HepG2 (cell line): ENCODE results near the gene USP2. TPM values are rescaled to one million over a fixed set of nuclear protein-coding genes. Genes with fewer than 3 reads are reported as not detected.

Source experiments
- ARID5B ChIP-seq: IDR thresholded peaks from 2 replicates; pipeline ENCODE4 v1.4.0; 2020; ENCODE audit warnings: mild to moderate bottlenecking, missing genetic modification reagents
- BCL6 ChIP-seq: IDR thresholded peaks from 2 replicates; pipeline ENCODE4 v1.6.1; 2016; ENCODE audit warnings: missing genetic modification reagents, missing compliant biosample characterization
- DNMT1 ChIP-seq: sonication (generic); formaldehyde crosslinking; IDR thresholded peaks from 2 replicates; pipeline ENCODE4 v1.5.1; 2020; ENCODE audit warnings: mild to moderate bottlenecking, missing genetic modification reagents
- GMEB2 ChIP-seq: IDR thresholded peaks from 2 replicates; pipeline ENCODE4 v1.6.1; 2016; ENCODE audit warnings: missing biosample characterization, missing genetic modification reagents, low read depth
- HNF1A ChIP-seq, 2 experiments: sonication (generic) in 1 of 2; formaldehyde crosslinking in 1 of 2; IDR thresholded peaks; 2 replicates each; pipeline versions ENCODE4 v1.4.0 to v1.6.1; 2016 to 2020; ENCODE audit warnings: borderline replicate concordance in 1 of 2, low read depth in 1 of 2, mild to moderate bottlenecking in 1 of 2, missing genetic modification reagents in 1 of 2
- LBX2 ChIP-seq: sonication (generic); formaldehyde crosslinking; IDR thresholded peaks from 2 replicates; pipeline ENCODE4 v1.5.0; 2020; ENCODE audit warnings: missing genetic modification reagents, mild to moderate bottlenecking, borderline replicate concordance
- MTF2 ChIP-seq: sonication (generic); formaldehyde crosslinking; IDR thresholded peaks from 2 replicates; pipeline ENCODE4 v1.5.0; 2020; ENCODE audit warnings: missing genetic modification reagents, borderline replicate concordance
- PHB2 ChIP-seq: fragments of 450-650 bp; IDR thresholded peaks from 2 replicates; pipeline ENCODE4 v1.6.1; 2018; ENCODE audit not compliant: partially characterized antibody
- TAF1 ChIP-seq: sonication (generic); formaldehyde crosslinking; IDR thresholded peaks from 2 replicates; pipeline ENCODE4 v1.4.0; 2020; ENCODE audit warnings: missing genetic modification reagents
- ZMYM4 ChIP-seq: sonication (generic); formaldehyde crosslinking; IDR thresholded peaks from 2 replicates; pipeline ENCODE4 v1.8.1; 2023; ENCODE audit warnings: mild to moderate bottlenecking, missing genetic modification reagents
- ZNF782 ChIP-seq: sonication (generic); formaldehyde crosslinking; IDR thresholded peaks from 2 replicates; pipeline ENCODE4 v1.4.0; 2020; ENCODE audit warnings: missing genetic modification reagents, mild to moderate bottlenecking, borderline replicate concordance
- polyA plus RNA-seq, 8 experiments: library from polyadenylated mRNA; depleted of rRNA in 3 of 8; stranded (reverse) in 7 of 8; unstranded in 1 of 8; fragments of >200 nt; fragmentation: Illumina TruSeq in 4 of 8; extraction: Trizol in 4 of 8; gene quantifications; 2 replicates each; pipeline versions ENCODE4 v1.2.1 to v1.2.3, GENCODE V29; 2011 to 2016; ENCODE audit warnings: low read depth in 4 of 8, missing spikeins in 1 of 8, mixed read lengths in 1 of 8; ENCODE audit not compliant: insufficient read depth in 1 of 8
- total RNA-seq, 5 experiments: library from RNA; depleted of rRNA; stranded (reverse); fragments of >200 nt; fragmentation: Illumina TruSeq; extraction: Trizol; gene quantifications; 2 replicates each; pipeline ENCODE4 v1.2.3, GENCODE V29; 2016; ENCODE audit warnings: low read depth in 1 of 5
- TF ChIP-seq, protein P1 (sequence below): sonication (generic); formaldehyde crosslinking; IDR thresholded peaks from 2 replicates; pipeline ENCODE4 v1.8.1; 2022; ENCODE audit warnings: low read depth, mild to moderate bottlenecking, missing genetic modification reagents
- TF ChIP-seq, protein P2 (sequence below): sonication (generic); formaldehyde crosslinking; IDR thresholded peaks from 2 replicates; pipeline ENCODE4 v1.4.0; 2020; ENCODE audit warnings: missing genetic modification reagents, mild to moderate bottlenecking, borderline replicate concordance

The USP2 gene
- total and polyA plus RNA-seq, 2 of the 13 experiments (the other 11 are each of a cell fraction or from before 2014, with no cell fraction given) = 2.5 to 6.0 TPM

DNA sequence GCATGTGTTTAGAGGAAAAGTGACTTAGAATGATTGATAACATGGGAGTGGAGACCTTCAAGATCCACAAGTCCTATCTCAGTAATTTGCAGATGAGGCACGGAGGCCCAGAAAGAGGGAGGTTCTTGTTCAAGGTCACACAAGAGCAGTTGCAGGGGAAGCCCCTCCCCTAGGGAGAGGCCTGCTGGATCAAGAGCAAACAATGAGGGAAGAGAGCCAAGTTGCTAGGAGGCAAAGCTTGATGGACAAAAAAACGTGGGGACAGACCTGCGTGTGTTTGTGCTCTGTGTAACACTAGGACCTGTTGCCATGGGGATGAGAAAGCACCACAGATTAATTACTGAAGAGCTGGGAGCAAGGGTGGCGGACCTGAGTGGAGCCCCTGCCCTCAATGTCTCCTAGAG, 28.6 kb downstream of the USP2 start (continued):
- TF ChIP-seq, protein P1, sequence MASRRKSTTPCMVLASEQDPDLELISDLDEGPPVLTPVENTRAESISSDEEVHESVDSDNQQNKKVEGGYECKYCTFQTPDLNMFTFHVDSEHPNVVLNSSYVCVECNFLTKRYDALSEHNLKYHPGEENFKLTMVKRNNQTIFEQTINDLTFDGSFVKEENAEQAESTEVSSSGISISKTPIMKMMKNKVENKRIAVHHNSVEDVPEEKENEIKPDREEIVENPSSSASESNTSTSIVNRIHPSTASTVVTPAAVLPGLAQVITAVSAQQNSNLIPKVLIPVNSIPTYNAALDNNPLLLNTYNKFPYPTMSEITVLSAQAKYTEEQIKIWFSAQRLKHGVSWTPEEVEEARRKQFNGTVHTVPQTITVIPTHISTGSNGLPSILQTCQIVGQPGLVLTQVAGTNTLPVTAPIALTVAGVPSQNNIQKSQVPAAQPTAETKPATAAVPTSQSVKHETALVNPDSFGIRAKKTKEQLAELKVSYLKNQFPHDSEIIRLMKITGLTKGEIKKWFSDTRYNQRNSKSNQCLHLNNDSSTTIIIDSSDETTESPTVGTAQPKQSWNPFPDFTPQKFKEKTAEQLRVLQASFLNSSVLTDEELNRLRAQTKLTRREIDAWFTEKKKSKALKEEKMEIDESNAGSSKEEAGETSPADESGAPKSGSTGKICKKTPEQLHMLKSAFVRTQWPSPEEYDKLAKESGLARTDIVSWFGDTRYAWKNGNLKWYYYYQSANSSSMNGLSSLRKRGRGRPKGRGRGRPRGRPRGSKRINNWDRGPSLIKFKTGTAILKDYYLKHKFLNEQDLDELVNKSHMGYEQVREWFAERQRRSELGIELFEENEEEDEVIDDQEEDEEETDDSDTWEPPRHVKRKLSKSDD (CRISPR knock-in tag) = no peak
- TF ChIP-seq MTF2 (no peak), GMEB2 (no peak), ZMYM4 (peak; percentile 47; the same call in 1 of the 2 replicates), BCL6 (CRISPR knock-in tag) (peak; percentile 53), TAF1 (no peak), PHB2 (no peak), ZNF782 (CRISPR knock-in tag) (no peak), ARID5B (CRISPR knock-in tag) (peak; percentile 74), DNMT1 (CRISPR knock-in tag) (no peak), LBX2 (CRISPR knock-in tag) (no peak), HNF1A (IDR thresholded peaks at IDR 0.05; ENCODE audit: low read depth) (no peak), HNF1A (CRISPR knock-in tag; IDR thresholded peaks at IDR 0.05; ENCODE audit: borderline replicate concordance) (0 out of 2 replicates have a peak, but pooled peaks have one; percentile 21)
- TF ChIP-seq, protein P2, sequence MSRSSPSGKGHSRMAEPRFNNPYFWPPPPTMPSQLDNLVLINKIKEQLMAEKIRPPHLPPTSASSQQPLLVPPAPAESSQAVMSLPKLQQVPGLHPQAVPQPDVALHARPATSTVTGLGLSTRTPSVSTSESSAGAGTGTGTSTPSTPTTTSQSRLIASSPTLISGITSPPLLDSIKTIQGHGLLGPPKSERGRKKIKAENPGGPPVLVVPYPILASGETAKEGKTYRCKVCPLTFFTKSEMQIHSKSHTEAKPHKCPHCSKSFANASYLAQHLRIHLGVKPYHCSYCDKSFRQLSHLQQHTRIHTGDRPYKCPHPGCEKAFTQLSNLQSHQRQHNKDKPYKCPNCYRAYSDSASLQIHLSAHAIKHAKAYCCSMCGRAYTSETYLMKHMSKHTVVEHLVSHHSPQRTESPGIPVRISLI (CRISPR knock-in tag) = peak; percentile 71; the same call in 1 of the 2 replicates
